PC-3 (cell line): ENCODE data around the gene FBN2. TPM values are rescaled to one million over a fixed set of nuclear protein-coding genes. Genes with fewer than 3 reads are reported as not detected.
A peak's percentile ranks its signal among the peaks of the same experiment; 100 is the strongest.

ENCODE experiments used
- ATAC-seq: fragments of 200-7000 bp; cut with Tn5 transposase; 2 replicates; pipeline ENCODE4 v1.9.1; 2020; ENCODE audit warnings: mild to moderate bottlenecking, moderate library complexity
- BruUV-seq: library from RNA; stranded (reverse); fragments of 400-500 nt; replicated peaks from 2 replicates; lab custom pipeline; 2021; lab: Mats Ljungman, UMichigan
- CTCF ChIA-PET: fragments of 300-600 bp; sonication (Branson Sonifier 250); formaldehyde crosslinking; loops from one replicate; lab custom pipeline; 2022; ENCODE audit warnings: antibody characterized with exemption; lab: Charles Lee
- POLR2A ChIA-PET: fragments of 300-600 bp; sonication (Branson Sonifier 250); formaldehyde crosslinking; loops from one replicate; lab custom pipeline; 2022; ENCODE audit warnings: antibody characterized with exemption; ENCODE audit not compliant: unreplicated experiment; lab: Charles Lee
- DNase-seq: peaks from one replicate; pipeline ENCODE4 v3.0.0-alpha.2; 2015
- H2AFZ ChIP-seq: fragments of 300-600 bp; sonication (generic); 2 replicates; pipeline ENCODE4 v1.6.0; 2016; ENCODE audit warnings: antibody characterized with exemption, low read length
- H3F3A ChIP-seq: fragments of 300-600 bp; sonication (generic); one replicate; pipeline ENCODE4 v1.6.0; 2017; ENCODE audit warnings: antibody characterized with exemption, low read length, control low read depth, mild to moderate bottlenecking; ENCODE audit not compliant: unreplicated experiment
- H3K27ac ChIP-seq: fragments of 300-600 bp; sonication (generic); 2 replicates; pipeline ENCODE4 v1.5.1; 2016; ENCODE audit warnings: mild to moderate bottlenecking, low read length
- H3K27me3 ChIP-seq: fragments of 300-600 bp; sonication (generic); 2 replicates; pipeline ENCODE4 v1.6.1; 2016; ENCODE audit warnings: low read length, mixed read lengths
- H3K36me3 ChIP-seq: fragments of 300-600 bp; sonication (generic); 2 replicates; pipeline ENCODE4 v1.6.1; 2016; ENCODE audit warnings: low read depth, mixed run types, low read length, mixed read lengths
- H3K4me1 ChIP-seq: fragments of 300-600 bp; sonication (generic); 2 replicates; pipeline ENCODE4 v1.5.1; 2016; ENCODE audit warnings: low read length; ENCODE audit not compliant: insufficient read depth
- H3K4me2 ChIP-seq: fragments of 300-600 bp; sonication (generic); 2 replicates; pipeline ENCODE4 v1.6.0; 2016; ENCODE audit warnings: low read length
- H3K4me3 ChIP-seq: fragments of 300-600 bp; sonication (generic); 2 replicates; pipeline ENCODE4 v1.5.1; 2016; ENCODE audit warnings: mild to moderate bottlenecking, low read length, mixed read lengths
- H3K79me2 ChIP-seq: fragments of 300-600 bp; sonication (generic); 2 replicates; pipeline ENCODE4 v1.6.1; 2017; ENCODE audit warnings: low read length, mixed read lengths
- H3K9ac ChIP-seq: fragments of 300-600 bp; sonication (generic); 2 replicates; pipeline ENCODE4 v1.6.0; 2016; ENCODE audit warnings: mild to moderate bottlenecking, low read length
- H3K9me2 ChIP-seq: fragments of 300-600 bp; sonication (generic); replicated peaks from 2 replicates; pipeline ENCODE4 v1.6.1; 2016; ENCODE audit warnings: mixed run types, low read length, mixed read lengths
- H3K9me3 ChIP-seq: fragments of 300-600 bp; sonication (generic); 2 replicates; pipeline ENCODE4 v1.6.1; 2016; ENCODE audit warnings: low read length, mixed read lengths
- H4K20me1 ChIP-seq: fragments of 300-600 bp; sonication (generic); 2 replicates; pipeline ENCODE4 v1.6.1; 2016; ENCODE audit warnings: low read length, mixed read lengths
- EZH2 ChIP-seq: fragments of 300-600 bp; sonication (generic); IDR thresholded peaks from one replicate; pipeline ENCODE4 v1.6.1; 2017; ENCODE audit warnings: antibody characterized with exemption, mild to moderate bottlenecking, low read length; ENCODE audit not compliant: unreplicated experiment
- EZH2phosphoT487 ChIP-seq: fragments of 300-600 bp; sonication (generic); IDR thresholded peaks from 2 replicates; pipeline ENCODE4 v1.6.1; 2018; ENCODE audit warnings: mild to moderate bottlenecking, antibody characterized with exemption, low read length, borderline replicate concordance
- intact Hi-C: fragments of 100-400 bp; cut with micrococcal nuclease; formaldehyde crosslinking; loops from 2 replicates; pipeline ENCODE4 v1.9.0; 2023
- total RNA-seq: library from RNA; depleted of rRNA; stranded (reverse); fragments of >200 nt; gene quantifications from 2 replicates; pipeline ENCODE4 v1.2.3, GENCODE V29; 2014
- TF ChIP-seq, protein P1 (sequence below): fragments of 300-600 bp; sonication (generic); conservative IDR thresholded peaks from 2 replicates; pipeline ENCODE4 v1.5.1; 2017; ENCODE audit warnings: antibody characterized with exemption, low read depth, mild to moderate bottlenecking, low read length

FBN2 gene
- total RNA-seq, 1 experiment from 2014 or later, result 45.2 TPM

DNA sequence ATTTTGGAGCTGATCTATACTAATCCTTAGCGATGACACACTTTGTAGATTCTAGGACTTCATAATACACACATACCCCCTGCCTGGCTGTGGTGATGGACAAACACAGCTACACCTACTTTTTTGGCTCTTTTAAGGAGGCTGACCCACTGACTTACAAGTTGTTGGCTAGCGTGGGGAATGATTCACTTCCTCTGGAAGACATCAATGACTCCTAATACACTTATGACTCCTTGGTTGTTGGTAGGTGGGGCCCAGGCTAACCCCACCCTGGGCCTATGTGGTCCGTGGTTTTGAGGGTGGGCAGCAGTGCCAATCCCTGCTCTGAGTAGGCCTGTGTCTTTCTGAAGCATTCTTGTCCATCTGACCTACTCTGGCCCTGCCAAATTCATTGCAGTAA is 310.0 kb downstream of the FBN2 start:
- peak; percentile 95 for ATAC-seq
- Histone ChIP-seq H3K9me3 (no peaks in the 10 kb centered on the region), H3K79me2 (no peaks in the 10 kb centered on the region), H3K4me3 (peak overlapping the region; percentile 5; the same call in 1 of the 2 replicates), H3K27ac (peak overlapping the region; percentile 89), H3K36me3 (no peaks in the 10 kb centered on the region), H3K9ac (peak overlapping the region; percentile 59), H3K4me1 (peaks cover 22% of the 10 kb centered on the region), H3F3A (no peaks in the 10 kb centered on the region), H3K27me3 (no peaks in the 10 kb centered on the region), H3K9me2 (no peaks in the 10 kb centered on the region), H3K4me2 (peak overlapping the region; percentile 62), H2AFZ (peak overlapping the region; percentile 31; the same call in 1 of the 2 replicates), H4K20me1 (no peaks in the 10 kb centered on the region)
- DNase-seq, result peak; percentile 97
- CTCF ChIA-PET, result interaction anchor here (1.0 kb wide), 1 partner anchor 271 kb away, joined by 3 read pairs; no protein-coding TSS in a partner anchor
- TF ChIP-seq EZH2, result no peak
- POLR2A ChIA-PET, result interaction anchor here (0.5 to 0.6 kb wide), 4 partner anchors 166 to 892 kb away, joined by 3 to 4 read pairs (median 3); no protein-coding TSS in a partner anchor
- no TSS peak for BruUV-seq
- intact Hi-C loops, result loop anchor here (1.0 to 5.0 kb wide), 5 partner anchors 11 to 509 kb away; no protein-coding TSS in a partner anchor

- H4K20me1 ChIP-seq, result no peaks in the 10 kb centered on the region
- no peak overlapping the region for H3K4me2 ChIP-seq
- no peak overlapping the region for H3K27ac ChIP-seq
- no peaks in the 10 kb centered on the region for H3K27me3 ChIP-seq
- H3F3A ChIP-seq, result no peaks in the 10 kb centered on the region
- CTCF ChIA-PET, result no interaction called here
- no peaks in the 10 kb centered on the region for H3K9me2 ChIP-seq
- TF ChIP-seq, protein P1, sequence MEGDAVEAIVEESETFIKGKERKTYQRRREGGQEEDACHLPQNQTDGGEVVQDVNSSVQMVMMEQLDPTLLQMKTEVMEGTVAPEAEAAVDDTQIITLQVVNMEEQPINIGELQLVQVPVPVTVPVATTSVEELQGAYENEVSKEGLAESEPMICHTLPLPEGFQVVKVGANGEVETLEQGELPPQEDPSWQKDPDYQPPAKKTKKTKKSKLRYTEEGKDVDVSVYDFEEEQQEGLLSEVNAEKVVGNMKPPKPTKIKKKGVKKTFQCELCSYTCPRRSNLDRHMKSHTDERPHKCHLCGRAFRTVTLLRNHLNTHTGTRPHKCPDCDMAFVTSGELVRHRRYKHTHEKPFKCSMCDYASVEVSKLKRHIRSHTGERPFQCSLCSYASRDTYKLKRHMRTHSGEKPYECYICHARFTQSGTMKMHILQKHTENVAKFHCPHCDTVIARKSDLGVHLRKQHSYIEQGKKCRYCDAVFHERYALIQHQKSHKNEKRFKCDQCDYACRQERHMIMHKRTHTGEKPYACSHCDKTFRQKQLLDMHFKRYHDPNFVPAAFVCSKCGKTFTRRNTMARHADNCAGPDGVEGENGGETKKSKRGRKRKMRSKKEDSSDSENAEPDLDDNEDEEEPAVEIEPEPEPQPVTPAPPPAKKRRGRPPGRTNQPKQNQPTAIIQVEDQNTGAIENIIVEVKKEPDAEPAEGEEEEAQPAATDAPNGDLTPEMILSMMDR, result no peak
- TF ChIP-seq EZH2phosphoT487, result no peak
- no peak for TF ChIP-seq EZH2
- ATAC-seq, result no peak
- BruUV-seq, result no TSS peak
- POLR2A ChIA-PET, result no interaction called here
- no peak overlapping the region for H3K9ac ChIP-seq
- peak; percentile 24 for DNase-seq
- no peak overlapping the region for H3K4me3 ChIP-seq
- intact Hi-C loops, result loop anchor here (5.0 kb wide), 2 partner anchors 47 to 512 kb away; no protein-coding TSS in a partner anchor
- no peak overlapping the region for H2AFZ ChIP-seq
- no peaks in the 10 kb centered on the region for H3K79me2 ChIP-seq
- peaks cover 22% of the 10 kb centered on the region for H3K4me1 ChIP-seq
- H3K9me3 ChIP-seq, result no peaks in the 10 kb centered on the region
- H3K36me3 ChIP-seq, result no peaks in the 10 kb centered on the region
These were observed 312.6 kb downstream of the FBN2 start for GRCh38 chr5:128225245-128226030.

DNA sequence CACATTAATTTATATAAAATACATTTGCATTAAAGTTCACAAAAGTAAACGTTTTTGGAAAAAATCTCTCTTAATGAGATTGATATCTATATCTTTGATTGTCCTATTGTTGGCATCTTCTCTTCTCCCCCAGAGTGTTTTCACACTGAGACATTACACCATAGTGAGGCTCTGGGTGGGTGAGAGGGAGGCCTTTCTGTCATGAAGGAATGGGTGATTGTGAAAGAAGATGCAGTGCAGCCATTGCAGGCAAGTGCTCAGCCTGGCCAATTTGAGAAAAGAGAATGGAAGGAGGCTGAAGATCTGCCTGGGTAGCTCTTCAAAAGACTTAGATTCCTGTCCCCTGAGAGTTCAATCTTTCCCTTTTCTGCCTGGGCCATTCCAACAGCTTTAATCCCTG is 313.7 kb downstream of the FBN2 start:
- DNase-seq (no peak), ATAC-seq (no peak)
- H3K4me2 ChIP-seq, result no peak overlapping the region
- H3F3A ChIP-seq, result no peaks in the 10 kb centered on the region
- H3K9me3 ChIP-seq, result no peaks in the 10 kb centered on the region
- H3K36me3 ChIP-seq, result no peaks in the 10 kb centered on the region
- no peaks in the 10 kb centered on the region for H3K27me3 ChIP-seq
- no peak overlapping the region for H3K4me3 ChIP-seq
- H2AFZ ChIP-seq, result no peak overlapping the region
- no peaks in the 10 kb centered on the region for H3K79me2 ChIP-seq
- no peak for TF ChIP-seq EZH2phosphoT487
- TF ChIP-seq, protein P1, result no peak
- no peaks in the 10 kb centered on the region for H3K9me2 ChIP-seq
- no TSS peak for BruUV-seq
- no peaks in the 10 kb centered on the region for H4K20me1 ChIP-seq
- H3K4me1 ChIP-seq, result peaks cover 22% of the 10 kb centered on the region
- H3K27ac ChIP-seq, result no peak overlapping the region
- H3K9ac ChIP-seq, result no peak overlapping the region
- intact Hi-C loops, result no loop called here
- POLR2A ChIA-PET, result no interaction called here
- CTCF ChIA-PET, result no interaction called here
